Pancreas (tissue), 10 donors: Measurements from ENCODE around the gene LCMT2. TPM values are rescaled to one million over a fixed set of nuclear protein-coding genes. Genes with fewer than 3 reads are reported as not detected.

Source experiments
- ATAC-seq, 4 donors: fragments of 200-7000 bp; cut with Tn5 transposase; one replicate each; pipeline versions ENCODE4 v1.8.0 to v1.9.1; 2020; ENCODE audit warnings: mild to moderate bottlenecking in 4 of 4, moderate library complexity in 4 of 4
- DNase-seq, 6 donors: peaks; one replicate each; pipeline ENCODE4 v3.0.0-alpha.2; 2020
- FAIRE-seq: peaks from 2 replicates; lab custom pipeline; 2012; peaks lifted over from hg19 to GRCh38; lab: Jason Lieb, UNC
- H3K27ac ChIP-seq, 4 donors: fragments of 200-600 bp; sonication (generic); 1 replicate in 3 of 4; 2 replicates in 1 of 4; pipeline versions ENCODE4 v1.5.0 to v1.8.0; 2020
- H3K27me3 ChIP-seq, 4 donors: fragments of 200-600 bp; one replicate each; pipeline ENCODE4 v1.8.0; 2021
- H3K36me3 ChIP-seq, 3 donors: fragments of 200-600 bp; sonication (generic) in 1 of 3; one replicate each; pipeline versions ENCODE4 v1.5.0 to v1.8.0; 2020 to 2021
- H3K4me1 ChIP-seq, 3 donors: fragments of 200-600 bp; one replicate each; pipeline ENCODE4 v1.8.0; 2021
- H3K4me3 ChIP-seq, 4 donors: fragments of 200-600 bp; sonication (generic) in 2 of 4; one replicate each; pipeline versions ENCODE4 v1.5.0 to v1.8.0; 2020 to 2021
- H3K9me3 ChIP-seq, 4 donors: fragments of 200-600 bp; one replicate each; pipeline ENCODE4 v1.8.0; 2021
- CTCF ChIP-seq, 4 donors: fragments of 200-600 bp; sonication (generic) in 3 of 4; IDR thresholded peaks; one replicate each; pipeline versions ENCODE4 v1.5.0 to v1.8.0; 2021; ENCODE audit warnings: antibody characterized with exemption in 4 of 4
- WGBS, 2 donors: extraction: QIAGEN DNeasy Blood & Tissue Kit; methylation state at CpG; one replicate each; pipeline ENCODE4 v1.1.7; 2013; 5-methylcytosine and 5-hydroxymethylcytosine counted together
- intact Hi-C, 3 donors: fragments of 100-400 bp; cut with DNase I; formaldehyde crosslinking; loops; one replicate each; pipeline versions ENCODE4 v1.11.1 to v1.14.2; 2022
- polyA plus RNA-seq, 2 donors: library from polyadenylated mRNA; stranded (reverse); fragments of 200-250 nt; gene quantifications; one replicate each; pipeline ENCODE4 v1.2.3, GENCODE V29; 2013
- total RNA-seq, 6 donors: library from RNA; stranded (reverse); fragmentation: NEBNext Ultra II Directional in 4 of 6; extraction: Animal tissue kit (Norgen Biotek cat#: 25700) in 4 of 6; gene quantifications; one replicate each; pipeline versions ENCODE4 v1.2.1 to v1.2.4, GENCODE V29; 2021 to 2023
- donor health status: healthy with polysubstance abuse.
- donor health status: DM: no; HTN: no; CAD: no; lungs with moderate emphysema.
- donor health status: DM: no; HTN: no; CAD: no.
- donor health status: control.
- donor health status: control.
- donor health status: Bipolar disorder and iron deficiency.
- donor health status: DM: yes; HTN: yes; CAD: no.
- donor health status: DM: no; HTN: no; CAD: no.
- donor health status: DM: no; HTN: no; CAD: no.
- donor health status: DM: yes; HTN: yes; CAD: no.

The LCMT2 gene
- total and polyA plus RNA-seq, 8 donors = 1.7 to 5.0 (median 3.9) TPM

- Histone ChIP-seq H3K27me3 (no peaks in the 10 kb centered on the region), H3K36me3 (no peaks in the 10 kb centered on the region), H3K9me3 (no peaks in the 10 kb centered on the region), H3K4me3 (no peak overlapping the region), H3K27ac (no peak overlapping the region), H3K4me1 (peaks cover 0 to 3% (median 0%) of the 10 kb centered on the region in 3 donors)
- DNase-seq (peak in 1 of 6 donors; percentile 52), FAIRE-seq (no peak), ATAC-seq (peak in 3 of 4 donors; percentile 28 to 49 (median 41))
- no peak for TF ChIP-seq CTCF (IDR thresholded peaks at IDR 0.05)
- intact Hi-C loops = no loop called here
- 55 to 67% methylated on average over 7 of the region's 7 CpGs for WGBS, 2 donors
These were observed 44.3 kb downstream of the LCMT2 start for GRCh38 chr15:43286074-43286473.

GRCh38 chr15:43285609-43286037 lies 44.8 kb downstream of the LCMT2 start:
- DNase-seq = peak in 4 of 6 donors; percentile 32 to 75 (median 58)

GRCh38 chr15:43283526-43283925 lies 46.8 kb downstream of the LCMT2 start:
- WGBS, 2 donors = 71 to 78% methylated on average over 1 of the region's 1 CpG
- Histone ChIP-seq H3K27me3 (no peaks in the 10 kb centered on the region), H3K27ac (no peak overlapping the region), H3K4me1 (peaks cover 0 to 3% (median 0%) of the 10 kb centered on the region in 3 donors), H3K36me3 (no peaks in the 10 kb centered on the region), H3K9me3 (no peaks in the 10 kb centered on the region), H3K4me3 (no peak overlapping the region)
- no peak for TF ChIP-seq CTCF (IDR thresholded peaks at IDR 0.05)
- FAIRE-seq (no peak), DNase-seq (no peak), ATAC-seq (no peak)
- intact Hi-C loops = loop anchor here in 2 of 3 donors (5.0 kb wide), 2 partner anchors 51 to 61 kb away; partner anchors contain the start of gene EPB42 (in 1 of the 2)

More at GRCh38 chr15:43285609-43286037, 44.8 kb downstream of the LCMT2 start:
- Histone ChIP-seq H3K9me3 (no peaks in the 10 kb centered on the region), H3K4me1 (peaks cover 0 to 3% (median 0%) of the 10 kb centered on the region in 3 donors), H3K27ac (no peak overlapping the region), H3K27me3 (no peaks in the 10 kb centered on the region), H3K4me3 (no peak overlapping the region), H3K36me3 (no peaks in the 10 kb centered on the region)
- FAIRE-seq = no peak
- WGBS, 2 donors = 0 to 2% methylated on average over 4 of the region's 4 CpGs
- TF ChIP-seq CTCF (IDR thresholded peaks at IDR 0.05) = peak; percentile 43 to 74 (median 54)
- intact Hi-C loops = no loop called here
- ATAC-seq = peak; percentile 90 to 96 (median 92)

- Histone ChIP-seq H3K4me1 (peaks cover 0 to 3% (median 0%) of the 10 kb centered on the region in 3 donors), H3K27ac (no peak overlapping the region), H3K27me3 (no peaks in the 10 kb centered on the region), H3K4me3 (no peak overlapping the region), H3K36me3 (no peaks in the 10 kb centered on the region), H3K9me3 (no peaks in the 10 kb centered on the region)
- no peak for DNase-seq
- intact Hi-C loops = loop anchor here in 2 of 3 donors (5.0 kb wide), 2 partner anchors 50 to 60 kb away; partner anchors contain the start of gene EPB42 (in 1 of the 2)
- TF ChIP-seq CTCF (IDR thresholded peaks at IDR 0.05) = no peak
- WGBS, 2 donors = 65 to 80% methylated on average over 12 of the region's 12 CpGs
- no peak for FAIRE-seq
- no peak for ATAC-seq
These were observed 48.3 kb downstream of the LCMT2 start for GRCh38 chr15:43281926-43282602.

DNA sequence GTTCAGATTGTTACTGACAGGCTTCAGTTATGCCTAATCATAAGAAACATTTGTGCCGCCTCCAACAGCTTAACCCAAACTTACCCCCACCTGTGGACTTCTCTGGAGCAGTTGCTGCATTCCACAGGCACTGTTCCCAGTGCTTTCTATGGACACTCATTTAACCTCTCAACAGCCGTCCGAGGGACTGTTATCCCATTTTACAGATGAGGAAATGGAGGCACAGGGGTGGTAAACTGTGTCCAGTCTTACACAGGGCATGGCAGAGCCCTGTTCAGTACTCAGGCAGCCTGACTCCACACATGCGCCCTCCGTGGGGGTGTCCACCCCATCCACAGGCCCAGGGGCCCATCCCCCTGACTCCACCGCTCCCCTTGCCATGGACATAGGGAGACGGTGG lies 49.4 kb downstream of the LCMT2 start:
- 73 to 84% methylated on average over 7 of the region's 7 CpGs for WGBS, 2 donors
- Histone ChIP-seq H3K27ac (no peak overlapping the region), H3K9me3 (no peaks in the 10 kb centered on the region), H3K4me3 (no peak overlapping the region), H3K36me3 (no peaks in the 10 kb centered on the region), H3K4me1 (peaks cover 0 to 3% (median 0%) of the 10 kb centered on the region in 3 donors), H3K27me3 (no peaks in the 10 kb centered on the region)
- FAIRE-seq (no peak), ATAC-seq (no peak), DNase-seq (no peak)
- no peak for TF ChIP-seq CTCF (IDR thresholded peaks at IDR 0.05)
- intact Hi-C loops = loop anchor here in 2 of 3 donors (5.0 kb wide), 2 partner anchors 49 to 59 kb away; partner anchors contain the start of gene EPB42 (in 1 of the 2)
